ENCODE results near the gene KIT.

GRCh38 chr4:54723220-54723619, 65.5 kb downstream of the KIT start:
- TF ChIP-seq CTCF (IDR thresholded peaks at IDR 0.05) (no peak), POLR2A (IDR thresholded peaks at IDR 0.05; ENCODE audit: low read depth) (no peak), EP300 (IDR thresholded peaks at IDR 0.05) (no peak)
